Left renal pelvis (tissue), 4 donors: ENCODE results near the gene WDR26. TPM values are rescaled to one million over a fixed set of nuclear protein-coding genes. Genes with fewer than 3 reads are reported as not detected.

Source experiments
- DNase-seq, 4 donors: peaks; one replicate each; pipeline ENCODE4 v3.0.0-alpha.2; 2013; ENCODE audit warnings: low read depth in 4 of 4, low spot score in 3 of 4
- polyA plus RNA-seq, 4 donors: library from polyadenylated mRNA; unstranded; fragments of 120-200 nt; gene quantifications; one replicate each; pipeline ENCODE4 v1.2.1, GENCODE V29; 2013; ENCODE audit not compliant: insufficient read length in 4 of 4

The WDR26 gene
- polyA plus RNA-seq, 4 donors = 86.2 to 105 (median 95.8) TPM

DNA sequence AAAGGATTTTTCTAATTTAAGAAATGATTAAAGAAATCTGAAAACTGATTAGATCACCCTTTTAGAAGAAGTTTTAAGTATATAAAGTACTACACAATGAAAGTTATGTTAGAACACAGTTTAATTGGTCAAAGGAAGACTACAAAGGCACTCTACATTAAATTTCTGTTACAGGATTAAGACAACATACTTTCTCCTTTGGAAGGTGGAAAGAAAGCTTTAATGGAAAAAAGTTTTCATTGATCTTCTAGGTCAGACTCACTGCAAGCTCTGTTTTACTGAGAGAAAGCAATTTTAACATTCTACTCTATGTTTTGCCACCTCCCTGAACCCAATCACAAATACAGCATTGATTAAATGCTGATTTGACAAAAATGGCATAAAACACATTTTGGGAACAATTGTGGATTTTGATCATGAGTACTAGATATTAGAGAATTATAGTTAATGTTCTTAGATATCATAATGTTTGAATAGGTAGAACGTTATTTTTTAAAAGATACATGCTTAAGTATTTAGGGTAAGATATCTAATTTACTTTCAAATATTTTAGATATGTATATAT lies 32.0 kb downstream of the WDR26 start:
- DNase-seq = no peak

GRCh38 chr1:224399887-224400286 lies 34.7 kb downstream of the WDR26 start:
- no peak for DNase-seq

DNA sequence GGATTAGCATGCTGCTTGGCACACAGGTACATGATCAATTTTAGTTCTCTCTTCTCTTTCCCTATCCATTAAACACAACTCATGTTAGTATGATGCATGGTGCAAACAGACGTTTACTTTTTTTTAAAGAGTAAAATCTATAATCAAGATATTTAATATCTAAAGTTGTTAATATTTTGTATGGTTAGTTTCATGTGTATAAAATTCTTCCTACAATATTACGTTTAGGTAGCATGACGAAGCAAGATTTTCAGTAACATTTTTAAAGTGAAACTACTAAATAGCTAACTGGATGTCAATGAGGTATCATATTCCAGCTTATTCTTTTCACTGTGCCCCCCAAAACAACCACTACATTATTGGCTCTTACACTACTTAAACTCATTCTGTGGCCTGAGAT lies 41.3 kb downstream of the WDR26 start:
- no peak for DNase-seq

- no peak for DNase-seq
Observed at GRCh38 chr1:224392411-224393249, 42.0 kb downstream of the WDR26 start.

- DNase-seq = no peak
Observed at GRCh38 chr1:224390517-224390916, 44.1 kb downstream of the WDR26 start.

DNA sequence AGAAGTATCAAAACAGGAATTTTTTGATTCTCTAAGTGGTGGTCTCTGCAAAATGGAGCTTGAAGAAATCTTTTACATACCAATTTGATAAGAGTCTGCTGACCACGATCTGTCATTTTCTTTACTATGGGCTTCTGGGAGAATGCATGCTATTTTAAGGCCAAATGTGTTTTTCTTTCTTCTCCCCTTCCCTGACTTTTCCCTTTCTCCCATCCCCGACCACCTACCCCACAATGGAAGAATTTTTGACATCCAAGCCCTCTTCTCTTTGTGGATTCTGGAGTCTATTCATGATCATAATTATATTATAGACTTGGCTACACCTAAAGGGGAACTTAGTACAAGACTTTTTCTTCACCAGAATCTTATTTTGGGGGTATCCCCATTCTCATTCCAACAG lies 46.7 kb downstream of the WDR26 start:
- DNase-seq = no peak

DNA sequence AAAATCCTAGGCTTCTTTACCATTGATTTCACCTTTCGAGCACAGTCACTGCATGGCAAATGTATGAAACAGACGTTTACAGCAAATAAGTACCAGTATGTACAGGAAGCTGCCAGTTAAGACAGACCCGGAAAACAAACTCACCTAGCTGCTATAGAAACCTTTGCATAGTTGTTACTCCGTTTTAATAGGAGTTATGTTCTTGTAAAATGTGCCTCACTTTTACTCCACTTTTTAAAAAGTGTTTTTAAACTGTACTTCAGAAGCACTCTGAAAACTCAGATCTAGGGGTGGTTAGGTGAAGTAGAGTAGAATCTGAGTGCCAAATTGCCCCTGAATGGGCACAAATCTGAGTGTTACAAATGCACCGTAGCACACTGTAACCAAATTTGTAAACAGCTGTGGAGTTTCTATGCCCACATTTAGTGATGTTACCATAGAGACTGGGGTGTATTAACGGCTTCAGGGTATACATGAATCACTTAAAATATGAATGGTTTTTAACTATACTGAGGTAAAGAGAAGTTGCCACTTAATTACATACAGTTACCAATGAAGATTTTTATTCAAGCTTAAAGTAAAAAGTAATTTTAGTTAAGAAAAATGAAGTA lies 47.2 kb downstream of the WDR26 start:
- no peak for DNase-seq

DNA sequence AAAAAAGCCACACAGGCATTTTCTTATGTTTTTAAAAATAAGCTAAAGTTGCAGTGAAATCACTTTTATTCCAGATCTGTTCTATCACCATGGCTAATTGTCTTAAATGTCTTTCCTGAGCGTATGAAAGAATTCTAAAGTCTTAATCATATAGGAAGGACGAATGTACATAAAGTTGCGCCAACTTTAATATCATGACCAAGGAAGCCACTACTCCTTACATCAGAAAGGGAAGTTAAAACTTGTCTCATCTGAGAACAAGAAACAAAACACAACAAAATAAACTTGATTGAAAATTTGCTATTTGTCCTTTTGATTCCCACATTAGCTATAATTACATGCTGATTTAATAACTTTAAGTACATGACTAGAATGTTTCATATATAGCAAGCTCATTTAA lies 51.4 kb downstream of the WDR26 start:
- no peak for DNase-seq

GRCh38 chr1:224381880-224382548 lies 52.6 kb downstream of the WDR26 start:
- DNase-seq = no peak

GRCh38 chr1:224380003-224380402 lies 54.6 kb downstream of the WDR26 start:
- no peak for DNase-seq

DNA sequence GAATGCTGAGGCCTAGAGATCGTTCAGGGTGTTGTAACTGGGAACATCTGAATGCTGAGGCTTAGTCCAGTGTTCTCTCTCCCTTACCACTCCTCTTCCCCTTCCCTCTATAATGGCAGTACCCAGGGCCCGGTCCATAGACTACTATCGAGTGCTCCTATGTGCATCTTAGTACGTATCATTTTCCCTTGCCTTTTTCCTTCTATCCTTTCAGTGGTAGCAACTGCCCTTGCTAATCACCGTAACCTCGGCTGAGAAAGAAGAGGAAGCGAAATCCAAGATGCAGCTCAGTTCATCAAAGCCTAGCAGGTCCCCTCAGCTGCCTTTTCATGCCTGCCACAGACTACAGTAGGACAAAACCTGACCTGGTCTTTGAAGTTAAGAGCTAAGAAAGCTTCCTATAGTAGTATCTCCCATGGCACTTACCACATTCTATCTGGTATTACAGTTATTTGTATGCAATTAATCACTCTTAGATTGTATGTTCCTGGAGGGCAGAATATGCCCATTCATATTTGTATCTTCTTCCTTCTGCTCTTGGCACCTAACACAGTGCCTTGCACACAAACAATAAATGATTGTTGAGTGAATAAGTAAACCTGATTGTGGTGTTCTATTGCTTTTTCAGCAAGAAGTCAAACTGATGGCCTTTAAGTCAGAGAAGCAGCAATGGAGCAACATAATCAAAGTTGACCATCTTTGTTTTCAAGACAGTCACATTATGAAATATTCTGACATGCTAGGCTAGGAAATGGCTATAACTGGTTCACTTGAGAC lies 55.6 kb downstream of the WDR26 start:
- DNase-seq = no peak

GRCh38 chr1:224377676-224378006 lies 57.0 kb downstream of the WDR26 start:
- no peak for DNase-seq

GRCh38 chr1:224375059-224375458 lies 59.5 kb downstream of the WDR26 start:
- no peak for DNase-seq

- DNase-seq = no peak
Observed at GRCh38 chr1:224373008-224373590, 61.5 kb downstream of the WDR26 start.

- no peak for DNase-seq
Observed at GRCh38 chr1:224368409-224368808, 66.2 kb downstream of the WDR26 start.

DNA sequence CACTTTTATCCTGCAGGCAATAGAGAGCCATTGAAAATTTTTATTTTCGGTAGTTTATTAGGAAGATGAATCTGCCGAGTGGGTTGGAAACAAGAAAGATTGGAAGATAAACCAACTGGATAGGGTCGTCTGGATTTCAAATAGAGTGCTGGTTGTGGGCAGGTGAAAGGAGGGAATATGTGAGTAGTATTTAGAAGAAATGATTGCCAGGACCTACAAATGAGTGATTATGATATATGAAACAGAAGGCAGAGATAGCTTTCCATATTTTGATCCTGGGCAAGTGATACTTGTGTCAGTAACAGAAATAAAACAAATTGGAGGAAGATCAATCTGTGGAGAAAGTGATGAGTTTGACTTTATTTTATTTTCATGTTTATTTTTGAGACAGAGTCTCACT lies 75.4 kb downstream of the WDR26 start:
- no peak for DNase-seq

DNA sequence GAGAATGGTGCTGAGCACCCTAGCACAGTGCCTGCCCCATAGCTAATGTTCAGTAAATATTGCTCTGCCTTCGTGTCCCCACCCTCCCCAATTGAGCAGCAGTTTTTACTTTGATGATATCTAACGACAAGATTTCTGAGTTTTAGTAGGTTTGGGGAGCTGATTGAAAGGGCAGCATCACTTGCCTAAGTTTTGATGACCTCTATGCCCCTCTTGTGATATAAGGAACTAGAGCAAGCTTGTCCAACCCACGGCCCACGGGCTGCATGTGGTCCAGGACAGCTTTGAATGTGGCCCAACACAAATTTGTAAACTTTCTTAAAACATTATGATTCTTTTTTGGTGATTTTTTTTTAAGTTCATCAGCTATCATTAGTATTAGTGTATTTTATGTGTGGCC lies 76.4 kb downstream of the WDR26 start:
- DNase-seq = no peak

DNA sequence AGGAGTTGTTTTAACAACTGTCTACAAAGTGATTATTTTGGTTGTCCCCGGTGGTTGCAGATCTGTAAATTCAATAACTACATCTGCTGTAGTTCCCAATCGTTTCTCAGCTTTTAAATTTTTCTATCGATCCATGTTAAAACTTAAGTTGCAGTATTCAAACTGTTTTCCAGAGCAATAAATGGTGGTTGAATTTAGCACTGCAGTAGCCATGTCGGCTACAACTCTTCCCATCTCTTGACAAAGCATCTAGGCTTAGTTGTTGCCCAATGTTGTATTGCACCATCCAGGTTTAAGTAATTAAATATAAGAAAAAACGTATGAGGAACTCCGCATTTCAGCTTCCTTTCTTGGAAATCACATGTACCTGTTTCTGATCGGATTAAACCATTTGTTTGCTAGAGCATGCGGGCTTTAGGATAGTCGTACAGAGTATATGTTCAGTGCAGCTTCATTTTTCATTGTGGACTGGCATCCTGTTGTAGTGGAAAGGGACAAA lies 76.9 kb downstream of the WDR26 start:
- DNase-seq = no peak

- DNase-seq = peak; percentile 86 to 94 (median 88)
Observed at GRCh38 chr1:224356685-224357625, 77.6 kb downstream of the WDR26 start, which contains the start of gene CNIH4. Gene CNIH4 (plus strand): TSS chr1:224356879. CDS start chr1:224356925, 46 bp downstream.
